Fibroblast of mammary gland (primary cell): ENCODE measurements around the gene TIMM23B.
"Not testable (repeated sequence)": the region's sequence is repeated elsewhere in the genome, so short reads cannot be mapped to it uniquely, and the experiment has no call there.

Experiments used
- DNase-seq: peaks from one replicate; pipeline ENCODE4 v3.0.0-alpha.2; 2010; ENCODE audit warnings: low read depth
- H3K4me3 ChIP-seq: 2 replicates; pipeline ENCODE4 v1.5.1; 2011; ENCODE audit warnings: low read depth, mild to moderate bottlenecking, low read length, moderate library complexity; ENCODE audit not compliant: control insufficient read depth
- CTCF ChIP-seq: conservative IDR thresholded peaks from 2 replicates; pipeline ENCODE4 v1.5.1; 2011; ENCODE audit warnings: low read depth, low read length, inconsistent platforms; ENCODE audit not compliant: control insufficient read depth, insufficient read depth

TIMM23B gene

GRCh38 chr10:49970331-49970857, 28.5 kb downstream of the TIMM23B start:
- not testable (repeated sequence) for DNase-seq, H3K4me3 ChIP-seq

DNA sequence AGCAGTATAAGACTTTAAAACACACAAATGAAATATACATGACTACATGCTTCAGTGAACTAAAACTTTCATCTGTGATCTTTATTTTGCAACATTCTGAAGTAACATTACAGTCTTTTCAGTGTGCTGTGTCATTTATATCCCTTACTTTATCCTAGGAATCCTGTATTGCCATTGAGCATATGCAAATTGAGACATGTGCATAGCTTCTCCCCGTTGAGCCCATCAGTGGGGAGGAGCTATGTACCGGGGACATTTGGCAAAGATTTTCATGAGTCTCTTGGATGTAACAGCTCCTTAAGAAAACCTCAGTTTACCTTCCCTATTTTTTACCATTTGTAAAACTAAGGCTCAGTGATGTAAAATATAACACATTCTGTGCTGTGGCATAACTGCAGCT, 29.6 kb downstream of the TIMM23B start:
- not testable (repeated sequence) for DNase-seq, H3K4me3 ChIP-seq

DNA sequence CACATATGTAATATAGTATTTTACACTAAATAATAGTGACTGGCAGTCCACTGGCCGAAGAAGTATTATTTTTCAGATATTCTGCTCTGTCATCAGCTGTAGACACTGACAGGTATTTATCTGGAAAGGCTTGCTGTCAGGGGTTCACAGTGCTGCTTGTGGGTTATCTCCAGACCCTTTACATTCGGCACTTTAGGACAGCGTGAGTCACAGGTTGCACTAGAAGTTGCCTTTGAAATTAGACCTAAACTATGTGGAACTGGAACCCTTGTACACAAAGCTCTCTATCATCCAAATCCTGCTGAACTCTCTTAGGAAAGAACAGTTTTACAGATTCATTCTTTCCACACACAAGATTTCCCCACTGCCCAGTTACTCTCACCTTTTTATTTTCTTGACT, 30.2 kb downstream of the TIMM23B start:
- not testable (repeated sequence) for H3K4me3 ChIP-seq, DNase-seq

GRCh38 chr10:49977756-49978155, 35.9 kb downstream of the TIMM23B start:
- not testable (repeated sequence) for DNase-seq, H3K4me3 ChIP-seq

- not testable (repeated sequence) for H3K4me3 ChIP-seq, DNase-seq
Observed at GRCh38 chr10:49987207-49987606, 45.4 kb downstream of the TIMM23B start.

GRCh38 chr10:49988376-49988775, 46.5 kb downstream of the TIMM23B start, which contains the start of gene AGAP6:
Gene AGAP6, plus strand, starts transcription at chr10:49988406. Its CDS starts 310 bp downstream, at chr10:49988716.
- not testable (repeated sequence) for DNase-seq, H3K4me3 ChIP-seq

- H3K4me3 ChIP-seq = not testable (repeated sequence)
- peak; percentile 31 for DNase-seq
Observed at GRCh38 chr10:49995321-49995720, 53.5 kb downstream of the TIMM23B start.

- not testable (repeated sequence) for DNase-seq, H3K4me3 ChIP-seq
Observed at GRCh38 chr10:50014024-50014423, 72.2 kb downstream of the TIMM23B start.

DNA sequence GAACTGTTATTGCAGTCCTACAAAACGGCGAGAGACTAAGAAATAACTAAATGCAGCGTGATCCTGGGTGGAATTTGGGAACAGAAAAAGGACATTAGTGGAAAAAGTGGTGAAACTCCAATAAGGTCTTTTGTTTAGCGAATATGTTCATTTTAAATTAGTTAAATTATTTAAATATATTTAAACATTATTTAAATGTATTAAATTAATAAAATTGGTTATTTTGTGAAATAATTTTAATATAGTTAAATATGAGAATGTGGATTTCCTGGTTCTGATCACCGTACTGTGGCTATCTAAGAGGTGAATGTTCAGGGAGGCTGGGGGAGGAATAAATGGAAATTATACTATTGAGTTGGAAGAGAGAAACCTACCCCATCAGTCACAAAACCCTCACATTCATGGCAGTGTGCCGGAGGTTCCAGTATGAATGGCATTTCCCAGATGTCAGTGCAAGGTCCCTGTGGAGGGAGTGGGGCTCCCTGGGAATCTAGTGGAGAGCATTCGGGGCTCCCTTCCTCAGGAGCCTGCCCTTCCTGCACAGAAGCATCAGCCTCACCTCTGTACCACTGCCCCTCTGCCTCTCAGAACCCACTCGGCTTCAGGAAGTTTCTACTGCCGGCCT, 73.9 kb downstream of the TIMM23B start:
- H3K4me3 ChIP-seq, DNase-seq: not testable (repeated sequence)

- DNase-seq, H3K4me3 ChIP-seq: not testable (repeated sequence)
Observed at GRCh38 chr10:50016926-50017325, 75.1 kb downstream of the TIMM23B start.

GRCh38 chr10:50017646-50018045, 75.8 kb downstream of the TIMM23B start:
- H3K4me3 ChIP-seq = not testable (repeated sequence)
- peak; percentile 45 for DNase-seq

DNA sequence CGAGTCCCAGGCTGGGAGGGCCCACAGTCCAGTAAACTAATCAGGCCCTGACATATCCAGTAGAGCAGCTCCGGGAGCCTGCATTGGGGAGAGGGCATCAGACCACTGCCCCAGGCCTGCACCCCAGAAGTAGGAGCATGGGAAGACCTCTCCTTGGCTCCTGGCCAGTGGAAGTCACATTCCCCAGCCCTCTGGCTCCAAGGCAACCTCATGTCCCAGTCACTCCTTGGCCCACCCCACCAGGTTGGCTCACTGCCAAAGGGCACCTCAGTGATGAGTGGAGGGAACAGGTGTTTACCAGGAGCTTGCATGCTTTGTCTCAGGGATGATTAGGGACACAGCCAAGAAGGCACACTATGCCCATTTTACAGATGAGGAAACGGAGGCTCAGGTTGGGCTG, 77.4 kb downstream of the TIMM23B start:
- not testable (repeated sequence) for DNase-seq, H3K4me3 ChIP-seq

- not testable (repeated sequence) for DNase-seq, H3K4me3 ChIP-seq
Observed at GRCh38 chr10:50020451-50021024, 78.7 kb downstream of the TIMM23B start.

GRCh38 chr10:50021646-50022045, 79.8 kb downstream of the TIMM23B start:
- TF ChIP-seq CTCF = no peak
- no peak for DNase-seq
- no peak overlapping the region for H3K4me3 ChIP-seq
